ENCODE measurements around the gene TNRC18.
"Not testable (repeated sequence)": the region's sequence is repeated elsewhere in the genome, so short reads cannot be mapped to it uniquely, and the experiment has no call there.

The TNRC18 gene

GRCh38 chr7:5279734-5280133 lies 143.9 kb downstream of the TNRC18 start:
- TF ChIP-seq CTCF (IDR thresholded peaks at IDR 0.05; ENCODE audit: low read depth, low read length), result no peak
- no peak for DNase-seq (ENCODE audit: extremely low read depth, low read depth)

GRCh38 chr7:5278766-5279165 lies 144.9 kb downstream of the TNRC18 start:
- no peak for TF ChIP-seq CTCF (IDR thresholded peaks at IDR 0.05; ENCODE audit: low read depth, low read length)
- no peak for DNase-seq (ENCODE audit: extremely low read depth, low read depth)

- no peak for DNase-seq (ENCODE audit: extremely low read depth, low read depth)
- no peak for TF ChIP-seq CTCF (IDR thresholded peaks at IDR 0.05; ENCODE audit: low read depth, low read length)
Observed at GRCh38 chr7:5276611-5277010, 147.0 kb downstream of the TNRC18 start.

GRCh38 chr7:5276123-5276522 lies 147.5 kb downstream of the TNRC18 start:
- DNase-seq (ENCODE audit: extremely low read depth, low read depth), result not testable (repeated sequence)

GRCh38 chr7:5275510-5275909 lies 148.1 kb downstream of the TNRC18 start:
- not testable (repeated sequence) for DNase-seq (ENCODE audit: extremely low read depth, low read depth)

- not testable (repeated sequence) for DNase-seq (ENCODE audit: extremely low read depth, low read depth)
Observed at GRCh38 chr7:5274985-5275431, 148.6 kb downstream of the TNRC18 start.

GRCh38 chr7:5274441-5274840 lies 149.2 kb downstream of the TNRC18 start:
- no peak for TF ChIP-seq CTCF (IDR thresholded peaks at IDR 0.05; ENCODE audit: low read depth, low read length)
- no peak for DNase-seq (ENCODE audit: extremely low read depth, low read depth)

- not testable (repeated sequence) for DNase-seq (ENCODE audit: extremely low read depth, low read depth)
Observed at GRCh38 chr7:5273831-5274405, 149.7 kb downstream of the TNRC18 start.

- DNase-seq (ENCODE audit: extremely low read depth, low read depth), result no peak
- TF ChIP-seq CTCF (IDR thresholded peaks at IDR 0.05; ENCODE audit: low read depth, low read length), result no peak
Observed at GRCh38 chr7:5270788-5271187, 152.8 kb downstream of the TNRC18 start.

GRCh38 chr7:5269992-5270657 lies 153.5 kb downstream of the TNRC18 start:
- DNase-seq (ENCODE audit: extremely low read depth, low read depth), result not testable (repeated sequence)

GRCh38 chr7:5267829-5268228 lies 155.8 kb downstream of the TNRC18 start:
- not testable (repeated sequence) for DNase-seq (ENCODE audit: extremely low read depth, low read depth)

Measured in AG09319 (cell line).